ENCODE results near the gene CMSS1.

CMSS1 gene

DNA sequence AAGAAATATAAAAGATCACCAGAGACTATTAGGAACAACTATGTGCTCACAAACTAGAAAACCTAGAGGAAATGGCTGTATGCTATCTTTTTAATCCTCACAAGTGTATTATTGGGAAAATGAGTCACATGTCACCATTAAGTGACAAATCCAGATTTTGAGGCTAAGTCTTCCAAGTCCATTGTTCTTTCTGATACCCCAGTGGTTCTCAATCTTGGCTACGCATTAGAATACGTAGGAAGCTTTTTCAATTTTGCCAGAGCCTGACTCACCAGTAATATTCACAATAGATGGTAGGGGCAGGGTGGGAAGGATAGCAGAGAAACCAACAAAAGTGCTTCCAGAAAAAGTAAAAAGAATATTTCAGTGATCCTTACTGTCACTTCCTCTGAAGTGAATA is 179.6 kb downstream of the CMSS1 start:
- no peak for DNase-seq (ENCODE audit: low read depth)

GRCh38 chr3:99999536-99999935 is 181.9 kb downstream of the CMSS1 start:
- DNase-seq (ENCODE audit: low read depth) = peak; percentile 75

DNA sequence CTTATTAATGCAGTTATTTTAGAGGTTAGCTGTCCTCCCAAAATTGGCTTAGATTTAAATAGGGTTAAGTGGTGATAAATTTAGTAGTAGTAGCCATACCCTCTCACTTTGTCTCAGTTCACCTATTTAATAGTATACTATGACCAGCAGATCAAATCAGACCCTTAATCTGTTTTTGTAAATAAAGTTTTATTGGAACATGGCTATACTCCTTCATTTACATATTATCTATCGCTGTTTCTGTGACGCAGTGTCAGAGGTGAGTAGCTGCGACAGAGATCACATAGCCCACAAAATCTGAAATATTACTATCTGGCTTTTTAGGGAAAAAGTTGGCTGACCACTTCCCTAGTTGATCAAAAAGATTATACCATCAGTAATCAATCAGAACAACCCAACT is 183.4 kb downstream of the CMSS1 start:
- no peak for DNase-seq (ENCODE audit: low read depth)

- DNase-seq (ENCODE audit: low read depth) = no peak
Measured at GRCh38 chr3:100001526-100002270, 184.0 kb downstream of the CMSS1 start.

DNA sequence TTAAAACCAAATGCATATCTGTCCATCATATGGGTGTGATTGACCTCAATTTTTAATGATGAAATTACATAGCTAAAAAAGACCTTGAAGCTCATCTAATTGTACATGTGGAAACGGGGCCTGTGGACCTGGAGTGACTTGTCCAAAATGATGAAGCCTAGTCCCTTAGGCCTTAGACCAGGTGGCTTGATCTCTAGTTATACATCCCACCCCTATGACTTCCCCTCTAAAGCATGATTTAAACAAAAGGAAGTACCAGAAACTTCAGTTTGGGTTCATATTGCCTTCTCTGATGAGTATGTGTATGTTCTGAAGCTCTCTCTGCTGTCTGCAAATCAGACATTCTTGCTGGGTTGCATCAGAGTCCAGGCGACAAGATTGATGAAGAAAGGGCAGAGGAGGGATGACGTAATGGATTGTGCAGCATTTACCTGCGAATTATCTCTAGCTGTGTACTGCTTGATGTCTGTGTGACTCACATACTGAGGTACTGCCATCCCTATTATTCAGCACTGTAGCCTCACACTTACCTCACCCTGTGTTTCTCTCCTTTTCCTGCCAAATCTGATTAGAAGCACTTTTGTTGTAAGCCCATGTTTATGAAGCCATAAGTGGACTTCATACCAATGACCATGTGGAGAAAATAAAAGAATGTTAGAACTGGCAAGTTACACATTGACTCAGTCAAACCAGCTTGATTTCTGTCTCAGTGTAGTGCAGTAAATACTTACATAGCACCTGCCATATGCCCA is 185.1 kb downstream of the CMSS1 start:
- DNase-seq (ENCODE audit: low read depth) = peak; percentile 48

DNA sequence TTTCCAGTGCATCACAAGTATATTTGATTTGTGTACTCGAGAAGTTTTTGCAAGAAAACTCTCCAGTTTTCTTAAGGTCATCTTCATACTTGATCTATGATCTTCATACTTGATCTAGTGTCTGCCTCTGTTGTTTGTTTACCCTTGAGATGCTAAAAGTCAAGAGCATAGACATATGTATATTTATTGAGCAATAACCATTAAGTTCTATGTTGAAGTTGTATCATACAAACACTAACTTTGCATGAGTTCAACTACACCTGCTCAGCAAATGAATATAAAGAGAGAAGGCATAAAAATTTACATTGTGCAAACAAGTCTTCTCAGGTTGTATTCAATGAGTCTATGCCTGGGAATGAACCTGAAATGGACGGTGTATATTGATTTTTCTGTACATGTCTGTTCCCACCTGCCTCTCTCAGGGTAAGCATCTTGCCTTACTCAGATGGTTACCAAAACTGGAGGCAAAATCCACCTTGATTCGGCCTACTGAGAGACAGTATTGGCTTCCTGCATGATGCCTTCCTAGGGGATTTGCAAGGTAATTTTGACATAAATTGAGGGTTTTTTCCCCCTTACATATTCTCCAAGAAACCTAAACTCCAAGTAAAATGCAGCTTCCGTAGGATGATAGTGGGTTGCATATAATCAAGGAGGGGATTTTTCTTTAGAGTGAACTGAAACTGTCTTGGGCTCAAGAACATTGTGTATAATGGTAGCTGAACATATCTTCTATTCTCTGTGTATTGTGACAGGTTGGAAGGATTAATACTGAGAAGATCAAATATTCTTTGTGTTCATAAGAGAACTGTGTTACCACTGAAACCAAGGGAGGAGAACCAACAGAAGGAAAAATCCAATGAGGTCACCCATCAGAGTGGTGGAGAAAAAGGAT is 186.2 kb downstream of the CMSS1 start:
- no peak for DNase-seq (ENCODE audit: low read depth)

DNA sequence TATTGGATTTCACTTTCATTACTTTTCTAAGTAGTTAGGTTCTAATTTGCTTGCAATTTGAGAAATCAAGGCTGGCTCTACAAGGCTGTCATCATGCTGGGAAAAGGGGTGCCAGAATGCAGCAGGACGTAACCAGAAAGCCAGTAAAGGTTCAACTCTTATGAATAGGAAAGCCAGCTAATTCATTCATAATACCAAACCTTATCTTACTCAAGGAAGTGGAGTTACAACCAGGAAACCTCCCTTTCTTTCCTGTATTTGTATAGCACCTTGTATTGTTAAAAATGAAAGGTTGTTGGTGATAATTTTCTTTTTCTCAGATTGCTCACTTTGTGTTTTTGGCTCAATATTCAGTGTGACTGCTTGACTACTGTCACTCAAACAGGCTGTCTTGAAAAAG is 187.3 kb downstream of the CMSS1 start:
- DNase-seq (ENCODE audit: low read depth) = no peak

GRCh38 chr3:100005665-100006393 is 188.2 kb downstream of the CMSS1 start:
- peak; percentile 13 for DNase-seq (ENCODE audit: low read depth)

GRCh38 chr3:100006570-100007271 is 189.1 kb downstream of the CMSS1 start:
- DNase-seq (ENCODE audit: low read depth) = peak; percentile 53

DNA sequence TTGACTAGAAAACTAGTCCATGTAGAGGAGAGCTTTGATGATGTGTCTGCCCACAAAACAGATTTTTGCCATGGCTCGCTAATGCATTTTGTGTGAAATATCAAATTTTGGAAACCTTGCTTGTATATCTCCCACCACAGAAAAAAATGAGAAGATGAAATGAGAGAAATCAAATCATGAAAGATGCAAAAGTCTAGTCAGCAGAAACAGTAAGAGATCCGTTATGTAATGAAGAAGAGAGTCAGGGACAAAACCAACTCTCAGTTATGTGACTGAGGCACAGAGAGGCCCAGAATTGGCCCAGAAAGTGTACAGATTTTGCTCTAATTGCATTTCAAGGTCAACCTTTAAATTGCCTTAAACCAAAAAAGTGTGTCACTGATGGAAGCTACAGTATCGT is 189.7 kb downstream of the CMSS1 start:
- no peak for DNase-seq (ENCODE audit: low read depth)

DNA sequence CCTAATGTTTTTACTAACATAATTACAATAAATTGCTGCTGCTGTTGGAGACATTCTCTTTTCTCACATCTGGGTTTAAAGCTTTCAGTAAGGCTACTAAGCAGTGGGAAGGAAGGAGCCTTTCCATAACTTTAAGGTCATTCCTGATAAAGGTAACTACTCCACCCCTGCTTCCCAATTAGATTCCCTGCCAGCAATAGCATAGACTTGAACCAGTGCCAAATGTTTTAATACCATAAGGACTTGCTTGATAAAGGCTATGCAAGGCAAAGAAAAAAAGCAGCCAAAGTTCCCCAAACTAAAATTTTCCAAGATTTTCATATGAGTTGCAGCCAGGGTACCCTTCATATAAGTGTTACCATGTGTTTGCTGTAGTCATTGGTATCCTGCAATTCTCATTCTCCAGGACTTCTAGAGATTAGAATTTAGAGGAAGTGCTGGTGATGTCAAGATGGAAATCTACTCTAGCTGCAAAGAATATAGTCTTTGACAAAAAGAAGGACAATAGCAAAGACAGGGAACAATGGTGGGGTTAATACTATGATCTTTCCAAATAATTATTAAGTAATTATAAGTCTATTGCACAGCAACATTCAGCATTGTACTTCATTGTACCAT is 190.5 kb downstream of the CMSS1 start:
- DNase-seq (ENCODE audit: low read depth) = no peak

GRCh38 chr3:100009276-100010086 is 191.8 kb downstream of the CMSS1 start:
- no peak for DNase-seq (ENCODE audit: low read depth)

GRCh38 chr3:100010087-100010417 is 192.4 kb downstream of the CMSS1 start:
- DNase-seq (ENCODE audit: low read depth) = no peak

GRCh38 chr3:100018806-100019205 is 201.1 kb downstream of the CMSS1 start:
- DNase-seq (ENCODE audit: low read depth) = no peak

GRCh38 chr3:100019719-100020118 is 202.1 kb downstream of the CMSS1 start:
- DNase-seq (ENCODE audit: low read depth) = no peak

GRCh38 chr3:100020876-100021644 is 203.4 kb downstream of the CMSS1 start:
- DNase-seq (ENCODE audit: low read depth) = peak; percentile 51

GRCh38 chr3:100022506-100022905 is 204.8 kb downstream of the CMSS1 start:
- DNase-seq (ENCODE audit: low read depth) = no peak

DNA sequence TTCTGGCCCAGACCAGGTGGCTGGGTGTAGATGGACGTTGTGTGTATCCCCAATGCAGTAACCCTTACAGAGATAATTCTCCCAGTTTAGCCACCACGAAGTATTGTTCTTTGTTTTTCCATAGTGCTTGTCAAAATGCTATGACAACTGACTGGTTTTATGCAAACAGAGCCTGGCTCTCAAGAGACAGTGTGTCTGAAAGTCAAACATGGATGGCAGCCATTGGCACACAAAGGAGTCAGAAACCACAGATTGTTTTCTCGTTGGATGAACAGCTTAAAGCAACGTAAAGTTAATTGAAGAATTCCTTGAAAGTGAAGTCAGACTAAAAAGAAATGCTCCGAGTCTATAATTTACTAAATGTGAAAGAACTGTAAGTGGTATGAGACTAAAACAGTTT is 205.5 kb downstream of the CMSS1 start:
- DNase-seq (ENCODE audit: low read depth) = peak; percentile 77

DNA sequence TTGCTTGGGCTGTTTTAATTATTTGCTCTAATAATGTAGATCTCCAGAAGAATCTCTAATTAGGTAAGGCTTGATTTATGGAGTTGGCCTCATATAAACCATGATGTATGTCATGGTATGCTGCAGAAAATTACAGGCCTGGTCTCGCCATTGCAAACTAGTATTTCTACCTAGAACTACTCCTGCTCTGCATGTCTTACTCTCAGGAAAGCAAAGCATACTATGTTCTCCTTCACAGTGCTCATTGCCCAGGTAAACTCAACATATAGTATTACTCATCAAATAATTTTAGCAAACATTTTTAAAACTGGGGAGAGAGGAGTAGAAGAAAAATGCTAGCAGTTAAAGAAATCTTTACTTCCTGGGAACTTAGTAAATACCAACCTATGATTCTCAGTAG is 205.9 kb downstream of the CMSS1 start:
- no peak for DNase-seq (ENCODE audit: low read depth)

Measured in fibroblast of gingiva (primary cell).